ENCODE data around the gene MIDN.
A peak's percentile ranks its signal among the peaks of the same experiment; 100 is the strongest.

MIDN gene

DNA sequence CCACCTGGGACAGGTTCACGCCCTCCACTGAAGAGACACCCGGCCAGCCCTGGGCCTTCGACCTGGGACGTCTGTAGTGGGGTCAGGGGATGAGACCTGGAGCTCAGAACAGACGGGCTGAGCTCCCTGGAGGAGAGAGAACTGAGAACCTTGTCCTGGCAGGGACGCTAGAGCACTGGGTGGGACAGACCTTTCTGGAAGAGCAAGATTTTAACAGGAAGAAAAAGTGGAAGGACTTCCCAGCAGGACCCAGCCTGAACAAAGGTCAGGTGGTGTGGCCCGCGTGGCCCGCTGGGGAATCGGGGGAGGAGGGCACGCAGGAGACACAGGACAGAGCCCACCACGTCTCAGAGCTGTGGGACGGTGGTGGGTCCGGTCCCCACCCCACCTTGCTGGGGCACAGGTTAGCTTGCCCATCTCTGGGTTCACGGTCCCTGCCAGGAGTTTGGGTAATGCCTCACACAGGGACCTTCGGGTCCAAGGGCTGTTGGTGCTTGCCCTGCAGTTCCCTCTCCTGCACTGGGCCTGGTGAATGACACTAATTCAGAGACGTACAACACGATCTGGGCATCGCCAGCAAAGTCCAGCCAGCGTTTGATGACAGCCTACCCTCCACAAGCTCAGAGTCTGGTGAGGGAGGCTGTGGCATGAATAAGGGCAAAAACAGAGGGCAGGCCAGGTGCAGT is 36.1 kb downstream of the MIDN start:
- Histone ChIP-seq H3K27ac (ENCODE audit: extremely low read depth, low read depth, low read length) (no peak overlapping the region), H3K4me1 (ENCODE audit: control insufficient read depth, insufficient read depth, low read length) (peaks cover 5% of the 10 kb centered on the region), H3K36me3 (ENCODE audit: control insufficient read depth in 2 of 2, insufficient read depth in 1 of 2, low read length in 2 of 2) (peaks cover 0 to 9% of the 10 kb centered on the region in 2 experiments; a peak in 1 of 3 replicates), H3K9me3 (ENCODE audit: control insufficient read depth, insufficient read depth, low read depth, low read length) (no peaks in the 10 kb centered on the region), H3K4me3 (ENCODE audit: low read depth, low read length) (no peak overlapping the region)
- TF ChIP-seq, protein P1, sequence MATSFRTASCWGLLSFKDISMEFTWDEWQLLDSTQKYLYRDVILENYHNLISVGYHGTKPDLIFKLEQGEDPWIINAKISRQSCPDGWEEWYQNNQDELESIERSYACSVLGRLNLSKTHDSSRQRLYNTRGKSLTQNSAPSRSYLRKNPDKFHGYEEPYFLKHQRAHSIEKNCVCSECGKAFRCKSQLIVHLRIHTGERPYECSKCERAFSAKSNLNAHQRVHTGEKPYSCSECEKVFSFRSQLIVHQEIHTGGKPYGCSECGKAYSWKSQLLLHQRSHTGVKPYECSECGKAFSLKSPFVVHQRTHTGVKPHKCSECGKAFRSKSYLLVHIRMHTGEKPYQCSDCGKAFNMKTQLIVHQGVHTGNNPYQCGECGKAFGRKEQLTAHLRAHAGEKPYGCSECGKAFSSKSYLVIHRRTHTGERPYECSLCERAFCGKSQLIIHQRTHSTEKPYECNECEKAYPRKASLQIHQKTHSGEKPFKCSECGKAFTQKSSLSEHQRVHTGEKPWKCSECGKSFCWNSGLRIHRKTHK (tag by site-specific recombination; IDR thresholded peaks at IDR 0.05), result no peak
- TF ChIP-seq ZNF423 (tag by site-specific recombination; IDR thresholded peaks at IDR 0.05), result no peak
- TF ChIP-seq MEIS1 (CRISPR knock-in tag; IDR thresholded peaks at IDR 0.05; ENCODE audit: borderline replicate concordance), result no peak
- 0 out of 2 replicates have a peak, but pooled peaks have one; percentile 14 for TF ChIP-seq BCL11B (tag by site-specific recombination; IDR thresholded peaks at IDR 0.05; ENCODE audit: low read depth)
- TF ChIP-seq, protein P2, sequence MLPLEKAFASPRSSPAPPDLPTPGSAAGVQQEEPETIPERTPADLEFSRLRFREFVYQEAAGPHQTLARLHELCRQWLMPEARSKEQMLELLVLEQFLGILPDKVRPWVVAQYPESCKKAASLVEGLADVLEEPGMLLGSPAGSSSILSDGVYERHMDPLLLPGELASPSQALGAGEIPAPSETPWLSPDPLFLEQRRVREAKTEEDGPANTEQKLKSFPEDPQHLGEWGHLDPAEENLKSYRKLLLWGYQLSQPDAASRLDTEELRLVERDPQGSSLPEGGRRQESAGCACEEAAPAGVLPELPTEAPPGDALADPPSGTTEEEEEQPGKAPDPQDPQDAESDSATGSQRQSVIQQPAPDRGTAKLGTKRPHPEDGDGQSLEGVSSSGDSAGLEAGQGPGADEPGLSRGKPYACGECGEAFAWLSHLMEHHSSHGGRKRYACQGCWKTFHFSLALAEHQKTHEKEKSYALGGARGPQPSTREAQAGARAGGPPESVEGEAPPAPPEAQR (tag by site-specific recombination; IDR thresholded peaks at IDR 0.05), result no peak
- TF ChIP-seq, protein P3, sequence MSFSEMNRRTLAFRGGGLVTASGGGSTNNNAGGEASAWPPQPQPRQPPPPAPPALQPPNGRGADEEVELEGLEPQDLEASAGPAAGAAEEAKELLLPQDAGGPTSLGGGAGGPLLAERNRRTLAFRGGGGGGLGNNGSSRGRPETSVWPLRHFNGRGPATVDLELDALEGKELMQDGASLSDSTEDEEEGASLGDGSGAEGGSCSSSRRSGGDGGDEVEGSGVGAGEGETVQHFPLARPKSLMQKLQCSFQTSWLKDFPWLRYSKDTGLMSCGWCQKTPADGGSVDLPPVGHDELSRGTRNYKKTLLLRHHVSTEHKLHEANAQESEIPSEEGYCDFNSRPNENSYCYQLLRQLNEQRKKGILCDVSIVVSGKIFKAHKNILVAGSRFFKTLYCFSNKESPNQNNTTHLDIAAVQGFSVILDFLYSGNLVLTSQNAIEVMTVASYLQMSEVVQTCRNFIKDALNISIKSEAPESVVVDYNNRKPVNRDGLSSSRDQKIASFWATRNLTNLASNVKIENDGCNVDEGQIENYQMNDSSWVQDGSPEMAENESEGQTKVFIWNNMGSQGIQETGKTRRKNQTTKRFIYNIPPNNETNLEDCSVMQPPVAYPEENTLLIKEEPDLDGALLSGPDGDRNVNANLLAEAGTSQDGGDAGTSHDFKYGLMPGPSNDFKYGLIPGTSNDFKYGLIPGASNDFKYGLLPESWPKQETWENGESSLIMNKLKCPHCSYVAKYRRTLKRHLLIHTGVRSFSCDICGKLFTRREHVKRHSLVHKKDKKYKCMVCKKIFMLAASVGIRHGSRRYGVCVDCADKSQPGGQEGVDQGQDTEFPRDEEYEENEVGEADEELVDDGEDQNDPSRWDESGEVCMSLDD (tag by site-specific recombination; IDR thresholded peaks at IDR 0.05), result no peak
- no peak for TF ChIP-seq ZNF157 (tag by site-specific recombination; IDR thresholded peaks at IDR 0.05)
- peak; percentile 61; the same call in 1 of the 2 replicates for TF ChIP-seq ZNF341 (tag by site-specific recombination; IDR thresholded peaks at IDR 0.05; ENCODE audit: low read depth)
- no peak for TF ChIP-seq ZNF2 (tag by site-specific recombination; IDR thresholded peaks at IDR 0.05)
- no peak for TF ChIP-seq ZNF433 (tag by site-specific recombination; IDR thresholded peaks at IDR 0.05; ENCODE audit: low read depth)
- TF ChIP-seq ZBTB48 (tag by site-specific recombination; IDR thresholded peaks at IDR 0.05), result peak; percentile 65
- peak; percentile 95 for TF ChIP-seq ZNF600 (tag by site-specific recombination; IDR thresholded peaks at IDR 0.05)
- no peak for TF ChIP-seq SETDB1 (IDR thresholded peaks at IDR 0.05; ENCODE audit: insufficient read length, low read length)
- TF ChIP-seq, protein P4, sequence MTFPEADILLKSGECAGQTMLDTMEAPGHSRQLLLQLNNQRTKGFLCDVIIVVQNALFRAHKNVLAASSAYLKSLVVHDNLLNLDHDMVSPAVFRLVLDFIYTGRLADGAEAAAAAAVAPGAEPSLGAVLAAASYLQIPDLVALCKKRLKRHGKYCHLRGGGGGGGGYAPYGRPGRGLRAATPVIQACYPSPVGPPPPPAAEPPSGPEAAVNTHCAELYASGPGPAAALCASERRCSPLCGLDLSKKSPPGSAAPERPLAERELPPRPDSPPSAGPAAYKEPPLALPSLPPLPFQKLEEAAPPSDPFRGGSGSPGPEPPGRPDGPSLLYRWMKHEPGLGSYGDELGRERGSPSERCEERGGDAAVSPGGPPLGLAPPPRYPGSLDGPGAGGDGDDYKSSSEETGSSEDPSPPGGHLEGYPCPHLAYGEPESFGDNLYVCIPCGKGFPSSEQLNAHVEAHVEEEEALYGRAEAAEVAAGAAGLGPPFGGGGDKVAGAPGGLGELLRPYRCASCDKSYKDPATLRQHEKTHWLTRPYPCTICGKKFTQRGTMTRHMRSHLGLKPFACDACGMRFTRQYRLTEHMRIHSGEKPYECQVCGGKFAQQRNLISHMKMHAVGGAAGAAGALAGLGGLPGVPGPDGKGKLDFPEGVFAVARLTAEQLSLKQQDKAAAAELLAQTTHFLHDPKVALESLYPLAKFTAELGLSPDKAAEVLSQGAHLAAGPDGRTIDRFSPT (tag by site-specific recombination; IDR thresholded peaks at IDR 0.05), result peak; percentile 74
- TF ChIP-seq, protein P5, sequence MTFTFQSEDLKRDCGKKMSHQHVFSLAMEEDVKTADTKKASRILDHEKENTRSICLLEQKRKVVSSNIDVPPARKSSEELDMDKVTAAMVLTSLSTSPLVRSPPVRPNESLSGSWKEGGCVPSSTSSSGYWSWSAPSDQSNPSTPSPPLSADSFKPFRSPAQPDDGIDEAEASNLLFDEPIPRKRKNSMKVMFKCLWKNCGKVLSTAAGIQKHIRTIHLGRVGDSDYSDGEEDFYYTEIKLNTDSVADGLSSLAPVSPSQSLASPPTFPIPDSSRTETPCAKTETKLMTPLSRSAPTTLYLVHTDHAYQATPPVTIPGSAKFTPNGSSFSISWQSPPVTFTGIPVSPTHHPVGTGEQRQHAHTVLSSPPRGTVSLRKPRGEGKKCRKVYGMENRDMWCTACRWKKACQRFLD (tag by site-specific recombination; IDR thresholded peaks at IDR 0.05), result no peak
- TF ChIP-seq, protein P6, sequence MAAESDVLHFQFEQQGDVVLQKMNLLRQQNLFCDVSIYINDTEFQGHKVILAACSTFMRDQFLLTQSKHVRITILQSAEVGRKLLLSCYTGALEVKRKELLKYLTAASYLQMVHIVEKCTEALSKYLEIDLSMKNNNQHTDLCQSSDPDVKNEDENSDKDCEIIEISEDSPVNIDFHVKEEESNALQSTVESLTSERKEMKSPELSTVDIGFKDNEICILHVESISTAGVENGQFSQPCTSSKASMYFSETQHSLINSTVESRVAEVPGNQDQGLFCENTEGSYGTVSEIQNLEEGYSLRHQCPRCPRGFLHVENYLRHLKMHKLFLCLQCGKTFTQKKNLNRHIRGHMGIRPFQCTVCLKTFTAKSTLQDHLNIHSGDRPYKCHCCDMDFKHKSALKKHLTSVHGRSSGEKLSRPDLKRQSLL (tag by site-specific recombination; IDR thresholded peaks at IDR 0.05), result peak; percentile 48; the same call in 1 of the 2 replicates
- POLR2A ChIA-PET, result interaction anchor here (0.8 to 3.3 kb wide), 5 partner anchors 9 to 97 kb away, joined by 3 to 25 read pairs (median 3); partner anchors contain the start of genes CIRBP and FAM174C
- CTCF ChIA-PET, result interaction anchor here (0.6 to 1.7 kb wide), 6 partner anchors 18 to 609 kb away, joined by 3 to 7 read pairs (median 3); no protein-coding TSS in a partner anchor
